COLO668 (cell line): ENCODE data around the gene PF4V1.

ENCODE experiments used
- DNase-seq: peaks from one replicate; lab custom pipeline; 2025; ENCODE audit not compliant: unreplicated experiment; lab: John Stamatoyannopoulos, UW

PF4V1 gene, protein sequence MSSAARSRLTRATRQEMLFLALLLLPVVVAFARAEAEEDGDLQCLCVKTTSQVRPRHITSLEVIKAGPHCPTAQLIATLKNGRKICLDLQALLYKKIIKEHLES

DNA sequence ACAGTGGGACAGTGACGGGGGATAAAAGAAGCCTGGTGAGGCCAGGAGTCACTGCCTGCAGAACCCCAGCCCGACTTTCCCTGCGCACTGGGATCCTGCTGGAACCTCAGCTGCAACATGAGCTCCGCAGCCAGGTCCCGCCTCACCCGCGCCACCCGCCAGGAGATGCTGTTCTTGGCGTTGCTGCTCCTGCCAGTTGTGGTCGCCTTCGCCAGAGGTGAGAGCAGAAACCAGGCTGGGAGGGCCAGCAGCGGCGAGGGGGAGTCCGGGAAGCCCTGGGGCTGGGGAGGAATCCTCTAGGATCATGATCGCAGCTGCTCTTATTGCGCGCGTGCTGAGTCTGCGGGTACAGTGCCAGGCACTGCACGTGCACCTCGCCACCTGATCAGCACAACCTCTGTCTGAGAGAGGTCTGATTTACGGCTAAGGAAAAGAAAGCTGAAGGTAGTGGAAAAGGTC, at the start of gene PF4V1:
Gene PF4V1, plus strand, starts transcription at position 51 of the 459 bp plus-strand sequence. Its CDS starts 67 bp downstream, at position 118.
- no peak for DNase-seq

DNA sequence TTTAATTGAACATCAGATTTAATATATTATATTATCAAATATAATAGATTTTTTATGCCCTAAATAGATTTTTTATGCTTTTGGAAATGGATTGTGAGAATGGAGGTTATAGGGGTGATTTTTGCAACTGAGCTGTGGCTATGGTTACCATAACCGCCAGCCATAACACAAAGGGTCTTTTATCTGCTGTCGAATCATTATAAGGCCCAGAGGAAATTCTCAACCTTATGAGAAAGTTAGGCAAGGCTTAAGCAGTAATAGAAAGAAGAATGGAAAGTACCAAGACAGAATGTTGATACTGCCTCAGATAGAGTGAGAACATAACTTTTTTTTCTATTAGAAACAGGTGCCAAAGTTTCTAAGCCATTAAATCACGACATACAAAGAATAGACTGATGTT, 42.9 kb upstream of the PF4V1 start:
- DNase-seq = no peak

DNA sequence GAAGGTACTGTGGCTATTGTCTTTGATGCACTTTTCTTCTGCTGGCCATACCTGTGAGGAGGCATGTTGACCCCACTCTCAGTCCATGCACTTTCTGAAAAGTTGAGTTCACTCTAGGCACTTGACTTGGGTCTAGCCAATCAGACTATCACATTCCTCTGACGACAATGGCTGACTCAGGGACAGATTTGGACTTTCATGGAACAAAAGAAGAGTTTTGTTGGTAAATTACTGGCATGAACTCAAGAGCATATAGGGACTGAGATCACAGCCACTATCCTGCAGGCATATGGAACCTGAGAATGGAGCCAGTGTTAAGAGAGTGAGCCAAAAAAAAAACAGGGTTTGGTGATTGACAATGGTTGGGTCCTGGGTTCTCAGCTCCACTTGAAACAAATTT, 41.3 kb upstream of the PF4V1 start:
- no peak for DNase-seq

DNA sequence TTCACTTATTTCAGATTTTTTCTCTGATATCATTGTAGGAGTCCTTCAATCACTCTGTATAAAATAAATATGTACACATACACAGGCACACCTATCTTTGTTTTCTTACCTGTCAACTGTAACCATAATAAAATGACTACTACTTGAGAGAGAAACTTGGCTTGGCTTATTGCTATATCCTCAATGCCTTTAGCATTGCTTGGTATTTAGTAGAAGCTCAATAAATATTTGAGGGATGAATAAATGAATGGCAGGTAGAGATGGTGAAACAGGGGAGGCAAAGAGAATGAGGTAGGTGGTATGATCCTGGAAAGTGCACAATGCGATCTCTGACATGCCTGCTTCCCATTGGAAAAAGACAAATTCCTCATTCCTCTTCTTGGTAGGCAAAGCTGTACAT, 38.4 kb upstream of the PF4V1 start:
- DNase-seq = no peak

DNA sequence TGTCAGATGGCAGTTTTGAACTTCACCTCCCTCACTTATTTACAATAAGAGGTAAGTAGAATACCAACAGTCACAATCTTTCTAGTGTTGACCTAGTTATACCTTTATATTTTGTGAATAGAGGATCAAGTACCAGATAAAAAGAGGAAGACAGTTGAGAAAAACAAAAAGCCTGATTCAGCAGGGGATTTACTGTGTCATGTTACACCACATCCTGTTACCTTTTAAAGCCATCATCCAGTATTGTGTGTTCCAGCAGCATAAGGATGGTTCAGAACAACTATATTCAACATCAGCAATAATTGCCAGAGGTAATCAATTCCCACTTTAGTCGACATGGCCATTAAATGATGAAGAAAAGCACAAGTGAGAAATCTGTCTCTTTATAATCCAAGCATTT, 38.0 kb upstream of the PF4V1 start:
- DNase-seq = no peak

DNA sequence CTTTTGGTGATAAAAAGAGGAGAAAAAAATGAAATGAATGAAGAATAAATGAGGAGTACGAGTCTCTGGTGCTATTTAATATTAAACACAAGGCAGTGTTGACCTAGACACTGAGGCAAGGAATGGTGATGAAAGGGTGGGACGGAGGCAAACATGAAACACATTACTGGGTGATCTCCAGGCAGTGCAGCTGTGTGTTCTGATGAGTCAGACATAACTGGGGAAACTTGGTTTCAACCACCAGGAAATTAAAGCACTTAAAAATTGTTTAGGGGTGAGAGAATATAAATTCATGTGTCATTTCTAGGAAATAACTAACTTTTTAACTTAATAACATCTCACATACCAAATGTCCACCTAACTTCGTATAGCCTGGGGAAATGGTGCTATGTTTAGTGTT, 36.3 kb upstream of the PF4V1 start:
- peak; percentile 45 for DNase-seq

DNA sequence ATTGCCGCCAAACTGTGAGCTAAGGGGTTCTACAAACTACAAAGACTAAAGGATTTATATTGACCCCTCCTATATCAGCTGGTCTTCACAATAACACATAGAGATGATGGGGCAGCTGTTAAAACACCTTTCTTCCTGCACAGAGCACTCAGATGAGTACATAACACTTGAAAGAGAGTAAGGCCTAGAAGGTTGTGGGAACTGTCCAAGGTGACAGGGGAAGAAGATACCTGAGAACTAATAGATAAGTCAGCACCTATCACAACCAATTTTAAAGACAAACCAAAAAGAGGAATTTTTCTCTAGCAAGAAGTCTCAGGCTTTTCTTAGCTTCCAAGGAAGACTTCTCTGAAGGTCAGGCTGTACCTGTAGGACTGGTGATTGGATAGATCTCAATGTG, 35.8 kb upstream of the PF4V1 start:
- peak; percentile 22 for DNase-seq

DNA sequence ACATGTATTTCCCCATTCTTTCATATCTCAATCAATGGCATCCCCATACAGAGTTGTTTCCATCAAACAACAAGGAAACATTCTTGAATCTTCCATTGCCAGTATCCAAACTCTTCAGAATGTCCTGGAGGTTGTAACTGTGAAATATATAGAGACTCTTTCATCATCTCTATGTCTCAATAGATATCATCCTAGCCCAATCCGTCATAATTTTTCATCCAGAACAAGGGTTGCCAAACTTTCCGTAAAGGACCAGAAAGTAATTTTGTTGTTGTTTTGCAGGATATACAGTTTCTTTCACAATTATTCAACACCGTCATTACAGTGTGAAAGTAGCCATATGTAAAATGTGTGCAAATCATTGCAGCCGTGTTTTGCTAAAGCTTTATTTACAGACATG, 31.8 kb upstream of the PF4V1 start:
- DNase-seq = no peak

DNA sequence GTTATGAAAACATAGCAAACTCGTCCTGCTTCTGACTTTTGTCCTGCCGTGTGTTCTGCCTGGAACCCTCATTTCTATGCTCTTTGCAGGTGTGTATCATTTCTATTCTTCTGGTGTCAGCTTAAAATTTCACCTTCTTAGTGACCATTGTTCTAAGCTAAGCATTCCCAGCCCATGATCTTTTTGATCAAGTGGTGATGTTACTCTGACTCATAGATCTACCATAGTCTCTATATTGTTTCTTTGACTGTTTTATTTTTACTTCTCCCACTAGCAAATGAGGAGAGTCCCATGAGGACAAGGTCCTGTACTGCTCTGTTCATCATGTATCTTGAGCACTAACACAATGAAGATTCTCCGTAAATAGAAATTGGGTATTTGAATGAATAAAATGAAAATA, 30.7 kb upstream of the PF4V1 start:
- DNase-seq = no peak

DNA sequence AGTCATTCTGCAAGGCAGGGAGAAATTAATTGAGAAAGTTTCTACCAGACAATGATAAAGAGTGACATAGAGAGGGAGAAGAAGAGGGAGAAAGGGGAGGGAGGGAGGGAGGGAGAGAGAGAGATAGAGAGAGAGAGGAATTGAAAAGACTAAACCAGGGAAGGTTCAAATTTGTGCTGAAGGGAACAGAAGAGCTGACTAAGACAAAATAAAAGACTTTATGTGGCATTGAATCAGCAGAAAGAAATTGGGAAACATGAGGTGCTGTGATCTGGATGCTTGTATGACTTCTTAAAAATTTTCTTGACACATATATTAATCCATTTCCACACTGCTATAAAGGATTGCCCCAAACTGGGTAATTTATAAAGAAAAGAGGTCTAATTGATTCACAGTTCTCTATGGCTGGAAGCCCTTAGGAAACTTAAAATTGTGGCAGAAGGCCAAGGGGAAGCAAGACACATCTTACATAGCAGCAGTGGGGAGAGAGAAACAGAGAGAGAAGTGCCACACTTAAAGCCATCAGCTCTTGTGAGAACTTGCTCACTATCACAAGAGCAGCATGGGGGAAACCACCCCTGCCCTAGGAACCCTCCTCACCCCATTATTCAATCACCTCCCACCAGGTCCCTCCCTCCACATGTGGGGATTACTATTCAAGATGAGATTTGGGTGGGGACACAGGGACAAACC, 30.1 kb upstream of the PF4V1 start:
- DNase-seq = no peak

DNA sequence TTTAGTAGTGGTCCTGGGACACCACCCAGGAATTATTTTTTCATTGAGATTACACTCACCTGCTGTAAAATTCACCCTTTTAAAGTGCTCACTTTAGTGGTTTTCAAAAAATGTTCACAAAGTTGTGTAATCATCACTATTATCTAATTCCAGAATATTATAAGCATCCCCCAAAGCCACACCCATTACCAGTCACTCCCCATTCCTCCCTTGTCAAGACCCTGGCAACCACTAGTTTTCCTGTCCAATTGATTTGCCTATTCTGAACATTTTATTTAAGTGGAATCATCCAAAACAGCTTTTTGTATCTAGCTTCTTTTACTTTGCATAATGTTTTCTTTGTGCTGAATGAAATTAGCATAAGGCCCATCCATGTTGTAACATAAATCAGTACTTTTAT, 29.3 kb upstream of the PF4V1 start:
- DNase-seq = no peak

DNA sequence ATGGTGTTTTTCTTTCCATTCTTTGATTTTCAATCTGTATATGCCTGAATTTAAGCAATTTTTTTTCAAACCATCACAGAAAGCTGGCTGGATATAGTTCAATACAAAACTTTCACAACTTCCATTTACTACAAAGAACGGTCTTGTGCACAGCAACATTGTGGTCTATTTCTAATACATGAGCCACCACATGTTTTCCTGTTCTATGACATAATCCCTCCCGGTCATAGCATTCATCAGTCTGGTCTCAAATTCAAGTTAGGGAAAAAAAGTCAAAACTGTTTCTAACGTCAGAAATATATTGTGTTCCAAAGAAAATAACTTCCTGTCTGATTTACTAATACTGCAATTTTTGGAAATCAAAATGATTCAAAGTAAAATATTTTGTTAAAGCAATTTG, 24.1 kb upstream of the PF4V1 start:
- DNase-seq = no peak

DNA sequence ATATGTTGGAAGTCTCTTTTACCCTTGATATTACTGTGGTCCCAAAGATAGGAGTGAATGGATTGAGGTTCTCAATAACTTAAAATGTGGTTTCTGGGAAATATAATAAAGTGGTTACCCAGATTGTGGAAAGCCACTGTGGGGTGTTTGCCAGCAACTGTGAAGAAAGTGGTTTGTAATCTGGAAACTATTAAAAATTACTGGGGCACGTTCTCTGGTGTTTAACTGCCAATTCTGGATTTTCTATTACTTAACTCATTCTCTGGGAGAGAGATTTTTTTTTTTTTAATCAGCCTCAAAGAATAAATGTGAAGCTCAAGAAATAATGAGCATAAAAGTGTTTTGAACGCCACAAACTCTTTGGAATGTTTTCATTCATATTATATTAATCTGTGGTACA, 21.5 kb upstream of the PF4V1 start:
- no peak for DNase-seq

DNA sequence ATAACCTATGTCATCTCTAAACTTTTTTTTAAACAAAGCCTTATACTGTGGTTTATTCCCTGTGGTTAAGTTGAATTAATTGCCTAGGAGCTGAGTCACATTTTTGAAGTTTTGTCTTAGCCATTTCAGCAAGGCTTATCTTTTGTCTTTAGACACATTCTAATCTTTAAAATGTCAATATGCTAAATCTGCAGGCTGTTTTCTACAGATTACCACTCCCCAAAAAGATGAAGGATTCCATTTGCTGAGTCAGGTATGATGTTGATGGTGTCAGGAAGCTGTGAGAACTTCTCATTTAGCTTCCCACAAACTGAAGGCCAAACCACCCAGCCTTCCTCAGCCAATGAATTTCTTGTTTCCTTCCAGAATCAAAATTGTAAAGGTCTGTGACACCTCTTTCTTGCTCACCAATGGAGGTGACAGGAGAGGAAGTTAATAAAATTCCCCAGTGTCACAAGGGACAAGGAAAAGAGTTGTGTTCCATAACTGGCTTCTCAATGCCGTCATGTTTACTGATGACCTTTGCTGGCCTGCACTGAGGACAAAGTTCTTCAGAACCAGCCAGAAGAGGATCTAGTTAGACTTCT, 20.4 kb upstream of the PF4V1 start:
- DNase-seq = no peak

DNA sequence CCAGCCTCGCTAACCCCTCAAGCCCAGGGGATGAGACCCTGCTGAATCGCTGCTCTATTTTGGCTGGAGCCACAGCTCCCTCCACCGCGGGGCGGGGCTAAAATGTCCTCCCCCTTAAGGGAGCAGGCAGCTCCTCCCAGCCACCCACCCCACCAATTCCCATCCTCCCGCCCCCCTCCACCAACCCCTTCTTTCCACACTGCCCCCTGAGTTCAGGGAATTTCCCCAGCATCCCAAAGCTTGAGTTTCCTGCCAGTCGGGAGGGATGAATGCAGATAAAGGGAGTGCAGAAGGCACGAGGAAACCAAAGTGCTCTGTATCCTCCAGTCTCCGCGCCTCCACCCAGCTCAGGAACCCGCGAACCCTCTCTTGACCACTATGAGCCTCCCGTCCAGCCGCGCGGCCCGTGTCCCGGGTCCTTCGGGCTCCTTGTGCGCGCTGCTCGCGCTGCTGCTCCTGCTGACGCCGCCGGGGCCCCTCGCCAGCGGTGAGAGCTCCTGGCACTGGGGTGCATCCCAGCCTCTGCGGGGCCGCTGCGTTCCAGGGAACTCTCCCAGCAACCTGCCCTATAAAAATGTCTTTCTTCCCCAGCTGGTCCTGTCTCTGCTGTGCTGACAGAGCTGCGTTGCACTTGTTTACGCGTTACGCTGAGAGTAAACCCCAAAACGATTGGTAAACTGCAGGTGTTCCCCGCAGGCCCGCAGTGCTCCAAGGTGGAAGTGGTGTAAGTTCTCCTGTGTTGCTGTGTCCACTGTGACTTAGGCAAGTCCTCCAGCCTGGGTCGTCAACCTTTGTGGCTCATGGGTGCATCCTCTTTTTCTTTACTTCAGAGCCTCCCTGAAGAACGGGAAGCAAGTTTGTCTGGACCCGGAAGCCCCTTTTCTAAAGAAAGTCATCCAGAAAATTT, 16.5 kb upstream of the PF4V1 start, which contains the start of gene CXCL6:
Gene CXCL6, plus strand, starts transcription at position 306 of the 907 bp plus-strand sequence. Its CDS starts 73 bp downstream, at position 379.
- peak; percentile 68 for DNase-seq

DNA sequence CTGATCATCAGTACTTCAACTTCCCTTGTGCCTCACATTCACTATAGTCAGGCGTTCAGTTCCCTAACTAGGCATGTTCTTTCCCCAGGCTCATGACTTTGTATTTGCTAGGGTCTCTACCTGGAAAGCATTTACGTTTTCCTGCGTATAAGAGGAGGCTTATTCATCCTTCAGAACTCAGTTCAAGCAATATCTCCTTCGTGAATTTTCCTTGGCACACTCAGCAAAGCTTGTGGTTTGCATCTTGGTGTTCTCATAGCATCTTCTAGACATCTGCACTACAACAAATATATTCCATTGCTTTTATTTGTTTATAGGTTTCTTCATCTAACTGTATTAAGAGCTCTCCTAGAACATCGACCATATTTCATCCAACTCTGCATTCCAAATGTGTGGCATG, 14.0 kb upstream of the PF4V1 start:
- DNase-seq = no peak

DNA sequence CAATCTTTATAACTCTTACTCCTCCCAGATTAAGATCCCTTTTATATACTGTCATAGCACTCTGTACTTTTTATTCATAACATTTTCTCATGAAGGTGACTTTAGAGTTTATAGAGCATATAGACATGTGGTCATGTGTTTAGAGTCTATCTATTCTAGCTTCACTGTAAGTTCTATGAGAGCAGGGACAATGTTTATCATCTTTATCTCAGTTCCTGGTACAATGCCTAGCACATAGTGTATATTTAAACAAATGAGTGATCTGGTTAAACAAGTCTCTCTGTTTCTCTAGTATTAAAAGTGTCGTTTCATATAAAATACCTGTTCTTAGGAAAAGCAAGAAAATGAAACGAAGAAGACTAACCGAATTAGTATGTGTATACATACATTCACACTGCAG, 13.4 kb upstream of the PF4V1 start:
- no peak for DNase-seq

DNA sequence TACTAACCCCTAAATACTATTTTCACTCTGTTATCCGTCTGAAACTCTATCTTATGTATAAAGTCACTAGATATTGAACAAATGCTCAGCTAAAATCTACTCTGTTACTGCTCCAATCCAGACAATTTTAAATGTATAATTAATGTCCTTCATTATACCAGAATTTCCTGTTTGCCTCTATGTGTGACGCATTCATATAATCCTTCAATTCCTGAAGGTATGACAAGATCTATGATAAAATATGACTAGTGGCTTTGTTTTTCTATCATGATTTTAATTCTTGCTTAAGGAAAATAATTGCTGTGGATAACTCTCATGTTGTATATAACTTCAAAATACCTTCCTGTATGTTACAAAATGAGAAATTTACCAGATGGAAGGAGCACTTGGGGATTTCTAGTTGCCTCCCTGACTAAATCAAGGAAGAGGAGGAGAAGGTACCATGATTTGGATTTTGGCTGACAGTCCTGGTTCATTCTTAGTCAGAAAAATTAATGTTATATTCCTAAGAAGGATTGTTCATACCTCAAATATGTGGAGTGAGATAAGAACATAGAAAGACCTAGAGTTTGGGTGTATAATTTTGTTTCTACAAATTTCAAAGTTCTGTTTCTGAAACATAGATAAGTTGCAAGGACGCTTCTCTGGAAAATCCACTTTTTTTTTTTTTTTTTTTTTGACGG, 11.7 kb upstream of the PF4V1 start:
- DNase-seq = no peak

DNA sequence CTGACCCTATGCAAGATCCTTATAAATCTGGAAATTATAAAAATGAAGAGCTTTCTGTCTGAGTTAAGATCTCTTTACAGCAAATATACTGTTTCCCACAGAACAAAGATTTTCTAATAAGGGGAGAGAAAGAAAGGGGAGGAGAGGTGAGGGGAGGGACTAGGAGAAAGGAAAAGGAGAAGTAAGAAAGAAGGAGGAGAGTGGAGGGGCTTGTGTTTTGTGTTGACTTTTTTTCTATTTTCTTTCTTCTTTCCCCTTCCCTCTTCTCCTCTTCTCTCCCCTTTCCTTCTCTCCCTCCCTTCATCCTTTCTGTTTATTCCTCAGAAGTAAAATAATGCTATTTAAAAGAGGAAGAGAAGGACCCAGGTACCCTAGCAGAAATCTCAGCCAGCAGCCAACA, 10.4 kb upstream of the PF4V1 start:
- no peak for DNase-seq

DNA sequence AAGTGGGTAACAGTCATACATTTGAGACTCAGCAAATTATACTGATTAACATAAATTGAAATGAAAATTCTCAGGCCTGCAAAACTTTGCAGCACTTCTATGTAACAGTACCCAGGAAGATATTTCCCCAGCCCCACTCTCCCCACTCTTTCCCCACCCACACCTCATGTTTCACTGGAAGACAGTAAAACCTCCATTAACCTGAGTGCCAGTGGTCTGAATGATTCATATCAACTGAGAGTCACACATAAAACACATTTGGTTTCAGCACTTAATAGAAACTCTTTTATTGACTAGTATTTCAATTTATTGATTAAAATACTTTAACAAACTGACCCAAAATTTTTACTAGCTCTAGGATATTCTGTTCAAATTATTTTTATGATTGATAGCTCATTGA, 9.7 kb upstream of the PF4V1 start:
- no peak for DNase-seq

DNA sequence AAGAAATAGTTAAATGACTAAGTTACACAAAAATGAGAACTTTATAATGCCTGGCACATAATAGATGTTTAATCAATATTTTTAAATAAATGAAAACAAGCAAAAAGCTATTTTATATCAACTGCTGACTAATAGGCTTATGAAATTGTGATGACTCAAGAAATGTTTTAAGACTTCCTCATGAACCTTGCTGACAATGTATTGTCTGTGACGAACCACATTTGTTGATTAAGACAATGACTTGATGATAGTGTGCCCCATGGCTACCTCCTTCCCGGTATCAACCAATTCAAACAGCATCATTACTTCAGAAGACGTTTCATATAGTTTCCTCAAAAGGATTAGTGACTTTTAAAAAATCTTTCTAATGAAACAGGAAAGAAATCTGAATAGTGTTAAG, 8.8 kb upstream of the PF4V1 start:
- DNase-seq = no peak
